Skeletal muscle cell (primary cell): ENCODE measurements around the gene PCGF2.

Source experiments
- DNase-seq: peaks from one replicate; pipeline ENCODE4 v3.0.0-alpha.2; 2010; ENCODE audit warnings: low read depth
- H3K4me3 ChIP-seq: 2 replicates; pipeline ENCODE4 v1.5.1; 2011; ENCODE audit warnings: low read depth, mild to moderate bottlenecking, control low read depth, low read length, moderate library complexity

The PCGF2 gene

DNA sequence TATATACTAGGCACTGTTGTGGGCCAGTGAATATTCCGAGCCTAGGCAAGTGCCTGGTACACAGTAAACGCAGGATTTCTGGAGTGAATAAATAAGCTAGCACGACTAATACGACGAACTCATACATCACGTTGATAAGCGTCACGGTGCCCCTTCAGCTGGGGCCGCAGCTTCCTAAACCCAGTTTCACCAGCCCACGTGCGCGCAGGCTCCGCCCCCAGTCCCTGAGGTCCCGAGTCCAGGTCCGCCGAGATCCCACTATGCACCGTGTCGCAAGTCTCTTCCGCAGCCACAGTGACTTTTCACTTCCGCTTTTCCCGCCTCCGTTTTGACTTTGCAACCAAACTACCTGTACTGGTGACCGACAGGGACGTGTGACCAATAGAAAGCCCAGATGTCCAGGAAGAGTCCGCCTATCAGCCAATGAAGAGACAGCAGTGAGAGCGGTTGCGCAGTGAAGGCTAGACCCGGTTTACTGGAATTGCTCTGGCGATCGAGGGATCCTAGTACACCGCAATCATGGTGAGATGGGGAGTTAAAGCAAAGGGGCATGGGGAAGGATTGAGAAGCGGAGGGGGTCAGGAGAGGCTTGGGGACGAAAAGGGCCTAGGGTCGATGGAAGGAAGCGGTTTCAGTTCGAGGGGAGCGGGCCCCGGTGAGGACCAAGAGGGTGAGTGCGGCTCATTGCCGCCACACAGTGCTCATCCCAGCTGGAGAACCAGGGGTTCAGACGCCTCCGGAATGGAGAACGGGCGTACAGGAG, 4.4 kb upstream of the PCGF2 start, which contains the start of gene PSMB3:
PSMB3 (plus strand) TSS at position 434 of the 763 bp plus-strand sequence; CDS start at position 520, 86 bp downstream.
- peak; percentile 98 for DNase-seq

DNA sequence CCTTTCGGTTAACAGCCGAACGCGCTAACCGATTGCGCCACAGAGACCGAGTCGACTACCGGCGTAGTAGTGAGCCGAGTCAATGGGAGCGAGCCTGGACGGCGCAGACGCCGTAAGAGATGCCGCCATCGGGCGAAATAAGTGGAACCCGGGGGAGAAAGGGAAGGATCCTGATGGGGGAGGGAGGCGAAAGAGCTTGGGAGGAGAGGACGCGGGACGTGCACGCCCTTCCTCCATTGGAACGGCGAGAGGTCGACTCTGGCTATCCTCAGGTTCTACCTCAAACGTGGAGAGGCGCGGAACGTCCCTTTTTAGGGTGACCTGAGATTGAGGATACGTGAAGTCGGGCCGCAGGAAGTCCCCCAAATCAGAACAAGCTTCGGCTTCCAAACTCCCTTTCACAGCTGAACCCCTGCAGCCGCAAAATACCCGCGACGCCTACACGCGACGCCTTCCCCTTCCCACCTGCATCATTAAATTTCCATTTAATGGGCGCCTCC, 3.7 kb upstream of the PCGF2 start:
- peak; percentile 61 for DNase-seq
- H3K4me3 ChIP-seq, result peak overlapping the region; percentile 97

More for the DNA sequence above, 4.4 kb upstream of the PCGF2 start, which contains the start of gene PSMB3:
- H3K4me3 ChIP-seq, result peak within 1 kb of the TSS; percentile 97

DNA sequence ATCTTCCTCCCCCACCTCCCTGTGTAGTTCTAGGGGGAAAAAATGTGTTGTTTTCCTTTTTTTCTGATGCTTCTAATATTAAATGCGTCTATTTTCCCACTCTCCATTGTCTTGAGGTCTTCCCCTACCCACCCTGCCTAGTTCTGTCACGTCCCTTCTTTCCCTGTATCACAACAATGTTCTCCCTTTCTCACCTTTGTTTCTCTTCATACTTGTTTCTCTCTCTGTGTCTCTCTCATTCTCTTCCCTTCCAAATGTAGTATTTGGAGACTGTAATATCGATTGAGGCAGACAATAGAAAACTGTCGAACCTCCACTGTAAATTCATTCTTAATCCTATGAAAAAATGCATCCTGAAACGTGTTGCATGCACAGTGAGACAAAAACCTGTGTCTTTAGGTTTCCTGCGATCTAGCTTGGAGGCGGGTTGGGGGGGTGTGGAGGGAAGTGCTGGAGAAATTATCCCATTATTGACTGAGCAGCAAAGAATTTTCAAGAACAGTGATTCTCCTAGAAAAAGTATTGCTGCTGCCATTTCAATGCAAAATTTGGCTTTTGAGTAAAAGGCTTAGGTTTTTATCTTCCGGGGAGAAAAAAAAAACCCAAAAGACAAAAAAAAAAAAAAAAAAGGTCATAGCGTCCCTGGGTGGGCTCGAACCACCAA, 3.1 kb upstream of the PCGF2 start:
- H3K4me3 ChIP-seq, result peak overlapping the region; percentile 97
- DNase-seq, result no peak

DNA sequence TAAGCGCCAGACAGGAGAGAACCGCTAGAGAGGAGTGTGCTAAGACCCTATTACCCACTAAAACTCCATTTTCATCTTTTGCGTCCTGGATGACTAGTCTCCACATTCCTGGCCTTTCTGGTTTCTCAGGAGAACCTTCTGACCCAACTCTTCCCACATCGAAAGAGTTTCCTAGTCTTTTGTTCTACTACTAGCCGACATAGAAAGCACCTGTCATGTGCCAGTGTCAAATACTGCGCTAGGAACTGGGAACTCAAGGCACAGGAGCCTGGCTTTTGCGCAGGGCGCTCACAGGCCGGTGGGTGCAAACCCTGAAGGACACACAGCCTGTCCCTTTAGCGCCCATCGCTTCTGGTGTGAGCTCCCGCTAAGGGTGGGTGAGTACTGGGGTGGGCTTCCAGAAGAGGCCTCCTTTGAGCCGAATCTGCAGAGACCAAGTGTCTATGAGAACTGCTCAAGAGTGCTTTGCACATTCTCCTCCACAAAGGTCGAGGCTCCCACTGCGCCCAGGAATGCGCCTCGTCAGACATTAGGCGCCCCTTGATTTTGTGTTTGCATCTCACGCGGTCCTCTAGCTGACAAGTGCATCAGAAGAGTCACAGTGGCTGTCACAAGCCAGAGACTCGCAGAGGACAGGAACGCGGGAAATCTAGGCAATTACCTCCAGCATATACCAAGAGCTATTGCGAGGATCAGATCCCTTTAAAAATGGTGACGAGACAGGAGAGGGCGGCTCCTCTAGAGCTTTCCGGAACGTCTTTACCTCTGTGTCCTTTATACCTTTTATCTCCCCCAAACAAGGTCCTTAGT, 2.4 kb upstream of the PCGF2 start:
- no peak for DNase-seq
- peak overlapping the region; percentile 97 for H3K4me3 ChIP-seq

DNA sequence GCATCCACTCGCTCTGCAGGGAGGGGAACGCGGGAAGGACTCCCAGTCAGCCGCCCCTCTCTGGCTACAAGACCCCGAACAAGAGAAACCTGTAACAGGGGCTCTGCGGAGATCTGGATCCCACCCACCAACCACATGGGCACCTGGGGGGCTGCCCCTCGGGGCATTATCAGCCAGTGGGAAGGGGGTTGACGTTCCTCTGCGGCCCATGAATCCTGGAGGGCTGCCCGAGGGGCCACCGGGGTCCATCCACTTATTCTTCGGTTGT, 1.8 kb upstream of the PCGF2 start:
- DNase-seq, result no peak
- H3K4me3 ChIP-seq, result peak overlapping the region; percentile 65

DNA sequence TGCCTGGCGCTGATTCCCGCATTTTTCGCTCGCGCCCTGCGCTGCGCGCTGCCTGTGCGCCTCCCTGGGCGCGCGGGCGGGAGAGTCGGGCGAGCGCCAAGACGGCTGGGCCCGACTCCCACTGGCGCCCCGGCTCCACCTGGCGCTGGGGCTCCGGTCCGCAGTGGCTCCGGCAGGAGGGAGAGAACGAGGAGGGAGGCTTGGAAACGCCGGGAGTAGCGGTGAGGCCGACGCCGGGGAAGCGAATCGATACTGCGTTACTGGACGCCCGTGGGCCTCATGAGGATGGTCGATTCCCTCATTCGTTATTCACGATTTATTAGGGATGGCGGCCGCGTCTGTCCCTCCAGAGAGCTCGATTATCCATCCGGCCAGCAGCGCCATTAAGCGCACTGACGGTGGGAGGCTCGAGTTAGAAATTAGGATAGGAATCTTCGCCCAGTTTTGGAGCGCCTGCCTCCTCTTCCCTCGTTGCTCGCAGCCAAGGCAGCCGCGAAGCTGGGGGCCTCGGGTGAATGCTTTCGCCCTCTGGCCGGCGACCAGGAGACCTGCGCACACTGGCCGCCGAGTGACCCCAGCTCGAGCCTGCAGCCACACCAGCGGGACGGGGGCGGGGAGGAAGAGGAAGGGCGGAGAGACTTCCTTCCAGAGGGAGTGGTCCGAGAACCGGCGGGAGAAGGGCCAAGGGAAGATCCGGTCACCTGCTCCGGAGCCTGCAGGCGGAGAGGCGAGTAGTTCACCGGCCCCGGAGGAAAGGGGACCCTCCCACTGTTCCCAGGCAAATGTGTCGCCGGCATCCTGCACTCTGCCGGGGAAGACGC, 1.3 kb upstream of the PCGF2 start:
- DNase-seq, result no peak
- peak overlapping the region; percentile 65 for H3K4me3 ChIP-seq

DNA sequence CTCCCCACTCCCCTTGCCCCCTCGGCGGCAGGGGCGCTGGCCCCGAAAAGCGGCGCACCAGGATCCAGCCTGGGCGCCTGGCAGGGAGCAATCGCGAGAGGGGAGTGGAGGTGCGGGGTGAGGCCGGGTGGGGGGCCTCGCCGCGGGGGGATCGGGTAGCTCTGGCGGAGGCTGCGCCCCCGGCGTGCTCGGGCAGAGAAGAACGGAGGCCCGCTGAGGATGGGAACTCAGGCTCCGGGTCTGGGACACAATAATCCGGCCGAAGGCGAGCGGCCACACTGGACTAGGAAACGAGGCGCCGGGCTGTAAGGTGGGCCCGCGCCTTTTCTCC, 721 bp upstream of the PCGF2 start:
- DNase-seq, result no peak
- H3K4me3 ChIP-seq, result peak overlapping the region; percentile 65

DNA sequence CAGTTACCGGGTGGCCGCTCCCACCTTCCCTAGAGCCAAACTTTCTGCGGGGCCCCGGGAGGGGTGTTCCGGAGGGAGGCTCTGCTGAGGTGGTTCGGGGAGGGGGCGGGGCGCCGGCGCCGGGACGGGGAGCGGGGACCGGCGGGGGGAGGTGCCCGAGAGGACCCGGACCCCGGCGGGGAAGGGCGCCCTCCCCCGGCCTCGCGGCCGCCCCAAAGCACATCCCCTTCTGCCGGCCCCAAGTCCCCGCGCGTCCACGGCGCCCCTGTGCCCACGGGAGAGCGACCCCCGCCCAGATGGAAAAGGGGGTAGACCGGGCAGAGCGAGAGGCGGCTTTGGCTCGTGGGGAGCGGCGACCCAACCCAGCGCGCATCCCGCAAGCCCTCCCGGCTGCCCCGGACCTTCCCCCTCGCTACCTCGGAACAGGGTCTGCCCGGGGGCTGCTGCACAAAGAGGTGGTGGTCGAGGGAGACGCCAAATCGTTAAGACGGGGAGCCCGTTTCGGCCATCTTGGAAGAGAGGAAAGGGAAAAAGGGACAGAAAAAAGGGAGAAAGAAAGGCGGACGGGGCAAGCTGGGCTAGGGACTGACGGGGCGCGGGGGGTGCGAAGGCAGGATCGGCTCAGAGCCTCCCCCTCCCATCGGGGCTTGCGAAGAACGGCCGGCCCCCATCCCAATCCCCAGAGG, 530 bp downstream of the PCGF2 start:
- peak overlapping the region; percentile 65 for H3K4me3 ChIP-seq
- no peak for DNase-seq

DNA sequence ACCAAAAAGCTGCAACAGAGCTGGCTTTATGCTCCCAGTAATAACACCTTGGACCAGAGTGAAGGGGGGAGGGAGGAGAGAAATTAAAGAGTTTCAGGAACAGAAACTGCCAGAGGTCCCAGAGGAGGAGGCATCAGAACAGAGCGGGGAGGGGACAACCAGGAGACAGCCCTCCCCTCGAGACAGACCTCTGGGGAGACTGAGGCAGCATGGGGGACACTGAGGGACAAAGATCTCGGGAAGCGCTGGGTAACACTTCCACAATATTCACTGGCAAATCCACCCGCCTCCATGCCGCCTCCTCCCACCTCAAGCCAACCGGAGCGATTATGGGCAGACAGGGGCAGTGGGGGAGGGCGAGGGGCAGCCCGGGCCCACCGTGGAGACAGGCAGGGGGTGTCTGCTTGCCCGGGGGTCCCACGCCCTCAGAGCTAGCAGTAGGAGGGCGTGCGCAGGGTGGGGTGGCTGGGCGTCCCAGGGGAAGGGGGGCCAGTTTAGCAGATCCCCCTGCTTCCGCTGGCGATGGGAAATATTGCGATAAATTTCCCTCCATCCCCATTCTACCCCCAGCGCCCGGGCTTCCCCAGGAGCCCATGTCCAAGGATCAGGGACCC, 1.2 kb downstream of the PCGF2 start:
- DNase-seq, result no peak
- peak overlapping the region; percentile 65 for H3K4me3 ChIP-seq

DNA sequence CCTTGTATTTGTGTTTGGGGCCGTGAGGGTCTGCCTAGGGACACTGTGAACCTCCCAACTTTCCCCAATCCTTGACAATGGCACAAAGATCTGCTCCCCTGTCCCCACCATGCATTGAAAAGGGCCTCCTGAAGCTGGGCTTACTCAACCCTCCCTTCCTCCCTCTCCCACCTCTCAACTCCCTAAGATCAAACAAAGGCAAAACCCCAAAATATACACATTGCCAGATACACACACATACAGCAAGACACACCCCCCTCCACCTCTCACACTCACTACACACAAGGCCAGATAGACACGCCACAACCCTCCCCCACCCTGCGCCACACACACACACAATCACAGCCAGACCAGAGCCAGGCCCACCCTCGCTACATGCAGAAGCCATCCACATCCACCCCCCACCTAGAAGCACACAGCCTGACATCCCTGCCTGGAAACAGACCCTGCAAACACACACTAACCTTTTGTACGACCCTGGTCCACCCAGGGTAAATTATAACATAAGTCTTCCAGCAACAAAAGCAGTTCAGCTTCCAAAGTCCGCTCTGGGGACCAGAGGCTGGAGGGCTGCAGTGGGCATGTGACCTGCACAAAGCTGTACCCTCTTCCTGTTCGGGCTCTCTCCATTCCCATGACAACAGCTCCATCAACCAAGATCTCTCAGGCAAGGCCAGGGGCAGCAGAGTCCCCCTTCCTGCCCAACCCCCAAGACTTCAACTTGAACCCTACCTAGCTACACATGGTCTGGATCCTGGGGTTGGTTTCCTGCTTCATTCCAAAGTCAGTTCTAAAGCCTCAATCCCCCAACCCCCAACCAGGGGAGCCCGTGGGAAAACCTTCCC, 1.9 kb downstream of the PCGF2 start:
- DNase-seq, result no peak
- peak overlapping the region; percentile 65 for H3K4me3 ChIP-seq

DNA sequence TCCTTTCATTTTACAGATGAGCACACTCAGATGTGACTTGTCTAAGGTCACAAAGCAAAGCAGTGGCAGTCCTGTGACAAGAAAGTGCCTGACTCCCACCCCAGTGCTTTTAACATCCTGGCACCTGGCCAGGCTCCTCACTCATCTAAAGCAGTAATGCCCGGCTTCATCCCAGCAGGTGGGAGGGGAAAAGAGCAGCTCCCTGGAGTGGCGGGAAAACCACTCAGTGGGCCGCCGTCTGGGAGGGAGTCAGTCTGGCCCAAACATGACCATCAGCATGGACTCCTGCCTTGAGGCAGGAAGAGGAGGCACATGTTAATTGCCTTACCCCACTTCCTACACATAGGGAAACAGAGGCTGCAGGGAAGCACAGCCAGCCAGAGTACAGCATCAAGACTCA, 2.6 kb downstream of the PCGF2 start:
- no peak overlapping the region for H3K4me3 ChIP-seq

DNA sequence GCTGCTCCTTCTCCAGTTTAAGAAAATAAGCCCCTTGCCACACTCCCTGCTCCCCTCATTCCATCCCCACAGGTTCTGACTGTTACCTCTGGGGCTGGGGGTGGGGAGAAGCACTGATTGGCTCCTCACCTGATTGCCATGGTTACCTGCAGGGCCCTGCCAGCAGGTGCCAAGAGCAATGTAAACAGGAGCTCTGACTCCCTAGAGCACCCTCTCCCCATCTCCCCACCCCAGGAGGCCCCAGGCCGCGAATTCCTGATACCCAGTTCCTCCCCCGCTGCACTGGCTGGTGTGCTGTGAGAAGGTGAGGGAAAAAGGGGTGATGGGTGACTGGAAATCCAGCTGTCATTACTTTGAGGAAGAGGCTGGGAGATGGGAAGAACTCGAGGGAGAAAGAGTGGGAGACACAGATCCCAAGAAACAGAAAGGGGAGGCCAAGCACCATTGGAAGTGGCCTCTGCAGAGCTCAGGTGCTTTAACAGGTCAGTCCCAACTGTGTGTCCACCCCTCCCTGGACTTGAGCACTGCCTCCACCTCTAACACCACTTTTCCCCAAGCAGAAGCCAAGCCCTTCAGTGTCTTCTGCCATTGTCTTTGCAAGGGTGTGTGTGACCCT, 4.5 kb downstream of the PCGF2 start:
- no peak for DNase-seq
- H3K4me3 ChIP-seq, result no peak overlapping the region

More for the DNA sequence above, 2.6 kb downstream of the PCGF2 start:
- no peak for DNase-seq

DNA sequence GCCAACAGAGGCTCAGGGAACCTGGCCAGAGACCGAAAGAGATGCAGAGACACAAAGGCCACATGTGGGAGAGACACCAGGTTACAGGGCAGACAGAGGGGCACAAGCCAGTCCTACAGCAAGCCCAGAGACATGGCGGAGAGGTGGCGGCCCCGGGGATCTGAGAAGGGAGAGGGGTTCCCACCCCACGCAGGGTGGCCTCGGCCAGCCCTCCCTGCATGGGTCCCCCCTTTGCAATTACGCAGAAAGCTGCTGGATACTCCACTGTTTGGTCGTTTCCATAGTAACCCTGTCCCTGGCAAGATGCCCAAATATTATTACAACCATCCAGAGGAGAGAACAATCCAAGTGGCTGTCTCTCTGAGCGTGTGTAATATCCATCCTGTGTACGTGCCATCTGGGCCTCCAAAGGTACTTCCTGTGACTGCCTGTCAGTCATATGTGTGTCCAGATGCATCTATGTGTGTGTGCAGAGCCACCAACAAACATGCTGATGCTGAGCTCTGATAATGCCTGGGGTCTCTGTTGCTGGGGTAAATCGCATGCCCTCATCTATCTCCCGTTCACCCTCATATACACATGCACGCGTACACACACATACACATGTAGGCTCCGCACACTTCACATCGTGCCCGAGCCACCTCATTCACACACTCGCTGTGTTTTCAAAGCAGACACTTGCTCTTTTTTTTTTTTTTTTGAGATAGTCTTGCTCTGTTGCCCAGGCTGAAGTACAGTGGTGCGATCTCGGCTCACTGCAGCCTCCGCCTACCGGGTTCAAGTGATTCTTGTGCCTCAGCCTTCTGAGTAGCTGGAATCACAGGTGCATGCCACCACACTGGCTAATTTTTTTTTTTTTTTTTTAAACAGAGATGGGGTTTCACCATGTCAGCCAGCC, 5.5 kb downstream of the PCGF2 start:
- no peak overlapping the region for H3K4me3 ChIP-seq
- peak; percentile 55 for DNase-seq

DNA sequence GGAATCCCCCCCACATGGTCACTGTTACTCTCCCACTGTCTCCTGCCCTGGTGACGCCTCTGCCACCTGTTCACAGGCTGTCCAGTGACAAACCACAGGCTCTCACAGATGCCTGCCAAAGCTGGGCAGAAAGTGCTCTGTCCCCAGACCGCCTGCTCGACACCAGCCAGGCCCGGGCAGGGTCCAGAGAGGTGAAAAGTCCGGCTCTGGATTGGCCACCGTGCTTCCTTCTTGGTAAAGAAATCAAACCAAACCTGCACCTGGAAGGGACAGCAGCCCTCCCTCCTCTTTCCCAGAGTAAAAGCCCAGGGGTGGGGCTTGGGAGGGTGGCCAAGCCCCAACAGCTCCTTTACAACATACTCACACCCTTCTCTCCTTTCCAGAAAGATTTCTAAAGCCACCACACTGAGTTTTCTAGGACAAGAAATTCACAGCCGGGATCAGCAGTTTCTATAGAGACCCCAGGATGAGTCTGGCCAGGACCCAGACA, 6.2 kb downstream of the PCGF2 start:
- DNase-seq, result no peak
- H3K4me3 ChIP-seq, result no peak overlapping the region

DNA sequence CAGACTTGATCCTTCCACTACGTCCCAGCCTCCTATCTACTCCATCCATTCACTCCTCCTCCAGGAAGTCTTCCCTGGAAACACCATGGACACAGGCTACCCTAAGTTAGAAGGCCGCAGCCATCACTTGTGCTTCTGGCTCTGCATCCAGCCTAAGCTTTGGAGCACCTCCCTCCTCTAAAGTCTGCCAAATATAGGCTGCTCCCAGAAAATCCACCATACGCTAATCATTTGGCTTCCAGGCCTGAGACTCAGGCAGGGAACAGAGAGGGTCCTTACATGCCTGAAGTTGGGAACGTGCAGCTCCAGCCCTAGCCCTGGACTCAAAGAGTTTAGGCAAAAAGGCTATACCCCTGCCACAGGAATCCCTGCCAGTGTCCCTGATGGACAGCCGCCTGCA, 6.7 kb downstream of the PCGF2 start:
- DNase-seq, result no peak
- H3K4me3 ChIP-seq, result no peak overlapping the region

DNA sequence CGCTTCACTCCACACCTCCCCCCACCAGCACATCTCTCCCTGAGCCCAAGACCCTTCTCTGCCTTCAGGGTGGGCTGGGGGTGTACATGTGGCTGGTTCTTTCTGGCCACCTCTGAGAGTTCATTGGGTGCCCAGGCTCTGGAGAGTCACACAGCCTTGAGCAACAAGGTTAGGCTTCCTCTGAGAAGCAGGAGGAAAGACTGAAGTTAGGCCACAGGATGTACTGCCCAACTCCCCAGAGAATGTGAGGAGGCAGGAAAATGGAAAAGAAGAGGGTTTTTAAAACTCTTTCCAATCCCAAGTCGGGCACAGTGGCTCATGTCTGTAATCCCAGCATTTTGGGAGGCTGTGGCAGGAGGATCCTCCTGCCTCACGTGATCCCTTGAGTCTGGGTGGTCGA, 7.3 kb downstream of the PCGF2 start:
- H3K4me3 ChIP-seq, result no peak overlapping the region
- no peak for DNase-seq
